IMR-90 (cell line): ENCODE data around the gene TGM6. TPM values are rescaled to one million over a fixed set of nuclear protein-coding genes. Genes with fewer than 3 reads are reported as not detected.

ENCODE experiments used
- ATAC-seq: fragments of 200-7000 bp; cut with Tn5 transposase; 2 replicates; pipeline ENCODE4 v1.9.1; 2020; ENCODE audit warnings: low read depth, mild to moderate bottlenecking, moderate library complexity
- BruUV-seq: library from RNA; stranded (reverse); fragments of 400-500 nt; replicated peaks from 2 replicates; lab custom pipeline; 2021; lab: Mats Ljungman, UMichigan
- CTCF ChIA-PET: fragments of 300-600 bp; formaldehyde crosslinking; extraction: SDS; loops from one replicate; lab custom pipeline; 2021; ENCODE audit warnings: antibody characterized with exemption; lab: Yijun Ruan, JAX
- POLR2A ChIA-PET: fragments of 300-600 bp; sonication (Branson Sonifier 250); formaldehyde crosslinking; loops from one replicate; lab custom pipeline; 2022; ENCODE audit warnings: antibody characterized with exemption; ENCODE audit not compliant: unreplicated experiment; lab: Charles Lee
- DNase-seq: peaks from one replicate; pipeline ENCODE4 v3.0.0; 2013
- H2AFZ ChIP-seq: replicated peaks from 2 replicates; pipeline ENCODE3; 2013; ENCODE audit warnings: low read length, mild to moderate bottlenecking; ENCODE audit not compliant: poor library complexity
- H2AK5ac ChIP-seq: 2 replicates; pipeline ENCODE4 v1.6.1; 2013; ENCODE audit warnings: low read depth, low read length, inconsistent platforms
- H2AK9ac ChIP-seq: replicated peaks from 2 replicates; pipeline ENCODE3; 2013; ENCODE audit warnings: mild to moderate bottlenecking, low read depth, low read length, moderate library complexity; ENCODE audit not compliant: poor library complexity
- H2BK120ac ChIP-seq: 2 replicates; pipeline ENCODE4 v1.6.1; 2013; ENCODE audit warnings: low read depth, low read length, inconsistent platforms
- H2BK15ac ChIP-seq: 3 replicates; pipeline ENCODE4 v1.6.1; 2013; ENCODE audit warnings: low read depth, low read length, inconsistent platforms
- H2BK20ac ChIP-seq: 2 replicates; pipeline ENCODE4 v1.6.1; 2013; ENCODE audit warnings: low read depth, mild to moderate bottlenecking, inconsistent platforms, low read length, moderate library complexity
- H2BK5ac ChIP-seq: 2 replicates; pipeline ENCODE4 v1.6.1; 2013; ENCODE audit warnings: mild to moderate bottlenecking, low read depth, low read length, inconsistent platforms; ENCODE audit not compliant: poor library complexity, severe bottlenecking
- H3K14ac ChIP-seq: replicated peaks from 2 replicates; pipeline ENCODE4 v1.6.1; 2013; ENCODE audit warnings: low read depth, low read length, inconsistent platforms
- H3K18ac ChIP-seq: 2 replicates; pipeline ENCODE4 v1.6.1; 2013; ENCODE audit warnings: low read depth, low read length, control low read depth
- H3K23ac ChIP-seq: 2 replicates; pipeline ENCODE4 v1.6.1; 2013; ENCODE audit warnings: low read depth, low read length, inconsistent platforms
- H3K27ac ChIP-seq: 2 replicates; pipeline ENCODE4 v1.5.1; 2013; ENCODE audit warnings: mild to moderate bottlenecking, control low read depth, low read length; ENCODE audit not compliant: insufficient read depth
- H3K27me3 ChIP-seq: 2 replicates; pipeline ENCODE4 v1.6.1; 2013; ENCODE audit warnings: low read length; ENCODE audit not compliant: control insufficient read depth, insufficient read depth
- H3K36me3 ChIP-seq: 2 replicates; pipeline ENCODE4 v1.6.1; 2013; ENCODE audit warnings: low read length, mixed read lengths; ENCODE audit not compliant: control insufficient read depth, insufficient read depth
- H3K4ac ChIP-seq: 2 replicates; pipeline ENCODE4 v1.6.1; 2013; ENCODE audit warnings: low read depth, low read length, inconsistent platforms
- H3K4me1 ChIP-seq: 2 replicates; pipeline ENCODE4 v1.6.1; 2013; ENCODE audit warnings: low read length, mixed read lengths; ENCODE audit not compliant: control insufficient read depth, insufficient read depth
- H3K4me2 ChIP-seq: 2 replicates; pipeline ENCODE4 v1.6.1; 2013; ENCODE audit warnings: low read depth, mild to moderate bottlenecking, control low read depth, low read length, moderate library complexity
- H3K4me3 ChIP-seq: 2 replicates; pipeline ENCODE4 v1.5.1; 2013; ENCODE audit warnings: low read depth, mild to moderate bottlenecking, control low read depth, low read length, moderate library complexity; ENCODE audit not compliant: insufficient read depth
- H3K56ac ChIP-seq: 2 replicates; pipeline ENCODE4 v1.6.1; 2013; ENCODE audit warnings: low read length, inconsistent platforms; ENCODE audit not compliant: insufficient read depth; ENCODE audit errors: extremely low read depth
- H3K79me1 ChIP-seq, 2 experiments: 2 replicates each; pipeline ENCODE4 v1.6.1; 2013; ENCODE audit warnings: low read length in 2 of 2, inconsistent platforms in 1 of 2, low read depth in 1 of 2
- H3K9ac ChIP-seq: 2 replicates; pipeline ENCODE4 v1.6.1; 2013; ENCODE audit warnings: low read depth, low read length, control low read depth
- H3K9me1 ChIP-seq: 2 replicates; pipeline ENCODE4 v1.6.1; 2013; ENCODE audit warnings: low read length, inconsistent platforms; ENCODE audit not compliant: insufficient read depth
- H3K9me3 ChIP-seq: 2 replicates; pipeline ENCODE4 v1.6.1; 2013; ENCODE audit warnings: low read length; ENCODE audit not compliant: control insufficient read depth, insufficient read depth
- H4K20me1 ChIP-seq: 2 replicates; pipeline ENCODE4 v1.6.1; 2013; ENCODE audit warnings: low read length, inconsistent platforms; ENCODE audit not compliant: insufficient read depth
- H4K5ac ChIP-seq: 2 replicates; pipeline ENCODE4 v1.6.1; 2013; ENCODE audit warnings: mild to moderate bottlenecking, low read depth, low read length, control low read depth
- H4K8ac ChIP-seq, 2 experiments: 2 replicates each; pipeline ENCODE4 v1.6.1; 2013; ENCODE audit warnings: low read depth in 2 of 2, low read length in 2 of 2, control low read depth in 1 of 2, inconsistent platforms in 1 of 2
- H4K91ac ChIP-seq: 2 replicates; pipeline ENCODE4 v1.6.1; 2013; ENCODE audit warnings: low read depth, low read length, inconsistent platforms; ENCODE audit not compliant: insufficient read depth
- BHLHE40 ChIP-seq: fragments of 150-350 bp; IDR thresholded peaks from 2 replicates; pipeline ENCODE4 v1.6.1; 2016; ENCODE audit warnings: mild to moderate bottlenecking, low read depth, low read length
- CEBPB ChIP-seq: IDR thresholded peaks from 2 replicates; pipeline ENCODE4 v1.6.1; 2012; ENCODE audit warnings: low read depth, low read length, improper control_type of control experiment
- CHD1 ChIP-seq: IDR thresholded peaks from 2 replicates; pipeline ENCODE4 v1.6.1; 2012; ENCODE audit warnings: low read depth, low read length, improper control_type of control experiment
- CTCF ChIP-seq: conservative IDR thresholded peaks from 2 replicates; pipeline ENCODE4 v1.5.1; 2012; ENCODE audit warnings: mild to moderate bottlenecking, low read depth, low read length, improper control_type of control experiment
- ELK1 ChIP-seq: fragments of 150-350 bp; IDR thresholded peaks from 2 replicates; pipeline ENCODE4 v1.6.1; 2016; ENCODE audit warnings: low read depth, mild to moderate bottlenecking, low read length, moderate library complexity, borderline replicate concordance
- FOS ChIP-seq: fragments of 150-350 bp; IDR thresholded peaks from 2 replicates; pipeline ENCODE4 v1.6.1; 2016; ENCODE audit warnings: low read depth, low read length
- MAFK ChIP-seq: IDR thresholded peaks from 2 replicates; pipeline ENCODE4 v1.6.1; 2012; ENCODE audit warnings: low read depth, low read length, improper control_type of control experiment
- MAZ ChIP-seq: IDR thresholded peaks from 2 replicates; pipeline ENCODE4 v1.6.1; 2012; ENCODE audit warnings: low read depth, mild to moderate bottlenecking, low read length, improper control_type of control experiment, moderate library complexity, borderline replicate concordance
- MXI1 ChIP-seq: IDR thresholded peaks from 2 replicates; pipeline ENCODE4 v1.6.1; 2012; ENCODE audit warnings: low read depth, mild to moderate bottlenecking, low read length, moderate library complexity, borderline replicate concordance
- NFE2L2 ChIP-seq: fragments of 150-350 bp; IDR thresholded peaks from 2 replicates; pipeline ENCODE4 v1.6.1; 2016; ENCODE audit warnings: low read depth, mild to moderate bottlenecking, low read length
- POLR2A ChIP-seq: IDR thresholded peaks from 2 replicates; pipeline ENCODE4 v1.6.1; 2012; ENCODE audit warnings: mild to moderate bottlenecking, low read depth, low read length
- RAD21 ChIP-seq: IDR thresholded peaks from 2 replicates; pipeline ENCODE4 v1.6.1; 2012; ENCODE audit warnings: low read length, improper control_type of control experiment
- RFX5 ChIP-seq: IDR thresholded peaks from 2 replicates; pipeline ENCODE4 v1.8.0; 2012; ENCODE audit warnings: low read depth, mild to moderate bottlenecking, low read length, moderate library complexity
- SMC3 ChIP-seq: fragments of 150-350 bp; IDR thresholded peaks from 2 replicates; pipeline ENCODE4 v1.6.1; 2016; ENCODE audit warnings: low read depth, mild to moderate bottlenecking, antibody characterized with exemption, low read length, moderate library complexity
- USF2 ChIP-seq: fragments of 150-350 bp; IDR thresholded peaks from 2 replicates; pipeline ENCODE4 v1.6.1; 2017; ENCODE audit warnings: mild to moderate bottlenecking, antibody characterized with exemption, low read length, low read depth
- whole genome bisulfite sequencing, 2 experiments: methylation state at CpG; one replicate each; pipeline versions ENCODE4 v1.1.5 to v1.1.7; 2013; ENCODE audit warnings: missing lambda C conversion rate in 2 of 2; ENCODE audit not compliant: insufficient read length in 1 of 2; ENCODE audit errors: extremely low coverage in 2 of 2; 5-methylcytosine and 5-hydroxymethylcytosine counted together
- dilution Hi-C: fragments of 300-500 bp; cut with HindIII; formaldehyde crosslinking; loops from one replicate; pipeline ENCODE4 v1.14.3; 2018; ENCODE audit warnings: low sequenced_read_pairs; ENCODE audit not compliant: unreplicated experiment
- in situ Hi-C: fragments of 300-500 bp; cut with MboI; formaldehyde crosslinking; loops from 3 replicates; pipeline ENCODE4 v1.14.3; 2019; ENCODE audit warnings: low sequenced_read_pairs, inconsistent platforms, mixed read lengths
- intact Hi-C: fragments of 100-400 bp; cut with micrococcal nuclease; formaldehyde crosslinking; loops from 2 replicates; pipeline ENCODE4 v1.10.0; 2022
- polyA plus RNA-seq, 3 experiments: library from polyadenylated mRNA; depleted of rRNA; stranded (reverse); fragments of >200 nt; gene quantifications; 2 replicates each; pipeline ENCODE4 v1.2.3, GENCODE V29; 2012; ENCODE audit warnings: low replicate concordance in 1 of 3
- total RNA-seq: library from RNA; depleted of rRNA; stranded (reverse); fragments of >200 nt; gene quantifications from 2 replicates; pipeline ENCODE4 v1.2.3, GENCODE V29; 2012

TGM6 gene
- total and polyA plus RNA-seq, 2 of the 4 experiments (the other 2 are of a cell fraction): not detected

GRCh38 chr20:2451939-2452732 lies 71.4 kb downstream of the TGM6 start:
- H3K9me3 ChIP-seq: no peaks in the 10 kb centered on the region
- no peak overlapping the region for H3K27ac ChIP-seq
- no peaks in the 10 kb centered on the region for H3K9me1 ChIP-seq
- no peak overlapping the region for H4K91ac ChIP-seq
- no peak overlapping the region for H2BK20ac ChIP-seq
- ChIA-PET CTCF (interaction anchor here (0.7 to 2.6 kb wide), 4 partner anchors 17 to 244 kb away, joined by 3 to 13 read pairs (median 4); no protein-coding TSS in a partner anchor), POLR2A (no interaction called here)
- H3K36me3 ChIP-seq: no peaks in the 10 kb centered on the region
- H4K5ac ChIP-seq: no peak overlapping the region
- H3K18ac ChIP-seq: no peak overlapping the region
- H3K56ac ChIP-seq: no peak overlapping the region
- no peak overlapping the region for H3K9ac ChIP-seq
- dilution Hi-C loops (no loop called here), intact Hi-C loops (loop anchor here (1.0 to 10.0 kb wide), 4 partner anchors 245 to 690 kb away; no protein-coding TSS in a partner anchor), in situ Hi-C loops (loop anchor here (10.0 to 25.0 kb wide), 2 partner anchors 247 to 690 kb away; no protein-coding TSS in a partner anchor)
- H3K79me1 ChIP-seq: no peaks in the 10 kb centered on the region
- H2AK5ac ChIP-seq: no peak overlapping the region
- H3K4ac ChIP-seq: no peak overlapping the region
- H2AFZ ChIP-seq: no peak overlapping the region
- ATAC-seq: peak; percentile 90
- H3K4me3 ChIP-seq: no peak overlapping the region
- no TSS peak for BruUV-seq
- H3K27me3 ChIP-seq: no peaks in the 10 kb centered on the region
- no peak overlapping the region for H4K8ac ChIP-seq
- H3K23ac ChIP-seq: no peak overlapping the region
- no peak overlapping the region for H2BK15ac ChIP-seq
- no peak overlapping the region for H2BK120ac ChIP-seq
- no peak overlapping the region for H2AK9ac ChIP-seq
- no peaks in the 10 kb centered on the region for H3K4me1 ChIP-seq
- H2BK5ac ChIP-seq: no peak overlapping the region
- no peaks in the 10 kb centered on the region for H4K20me1 ChIP-seq
- no peak overlapping the region for H3K14ac ChIP-seq
- WGBS, 2 experiments: 64% methylated on average over 5 of the region's 8 CpGs; no CpG with 5 or more reads in 1 of the 2 experiments
- DNase-seq: peak; percentile 62
- no peak overlapping the region for H3K4me2 ChIP-seq
- TF ChIP-seq RFX5 (no peak), BHLHE40 (no peak), CEBPB (no peak), RAD21 (peak; percentile 65), ELK1 (no peak), CTCF (peak; percentile 79), CHD1 (no peak), SMC3 (peak; percentile 52), FOS (no peak), MAFK (no peak), MAZ (no peak), NFE2L2 (no peak), MXI1 (no peak), USF2 (no peak), POLR2A (no peak)
